HCT116 (cell line): ENCODE data around the gene IGLL5. TPM values are rescaled to one million over a fixed set of nuclear protein-coding genes. Genes with fewer than 3 reads are reported as not detected.
"Not testable (repeated sequence)": the region's sequence is repeated elsewhere in the genome, so short reads cannot be mapped to it uniquely, and the experiment has no call there.

Source experiments
- ATAC-seq: fragments of 200-7000 bp; cut with Tn5 transposase; 2 replicates; pipeline ENCODE4 v1.9.1; 2020; ENCODE audit warnings: mild to moderate bottlenecking, moderate library complexity
- BruUV-seq: library from RNA; stranded (reverse); fragments of 400-500 nt; replicated peaks from 2 replicates; lab custom pipeline; 2021; lab: Mats Ljungman, UMichigan
- CTCF ChIA-PET: fragments of 300-600 bp; sonication (Branson Sonifier 250); formaldehyde crosslinking; loops from one replicate; lab custom pipeline; 2021; ENCODE audit warnings: antibody characterized with exemption; lab: Charles Lee
- POLR2A ChIA-PET: fragments of 300-600, 350-600 bp; sonication (Branson Sonifier 250); formaldehyde crosslinking; loops from one replicate; lab custom pipeline; 2021; ENCODE audit warnings: antibody characterized with exemption; lab: Charles Lee
- RAD21 ChIA-PET, 2 experiments: fragments of 300-600 bp; sonication (Branson Sonifier 250); formaldehyde crosslinking; loops; one replicate each; lab custom pipeline; 2023; ENCODE audit warnings: low total read pairs in 2 of 2; ENCODE audit not compliant: uncharacterized antibody in 2 of 2, unreplicated experiment in 2 of 2, low non-redundant PET in 1 of 2; lab: Charles Lee
- DNase-seq: peaks from one replicate; pipeline ENCODE4 v3.0.0-alpha.2; 2010; ENCODE audit warnings: low read depth, low spot score
- H2AFZ ChIP-seq: fragments of 200-600 bp; shearing (Covaris generic), sonication (generic); 2 replicates; pipeline ENCODE4 v1.6.1; 2017; ENCODE audit warnings: low read depth, mixed run types, mixed read lengths, antibody characterized with exemption, low read length; ENCODE audit not compliant: poor library complexity, severe bottlenecking
- H3K27ac ChIP-seq: 2 replicates; pipeline ENCODE4 v1.5.1; 2012; ENCODE audit warnings: low read depth, low read length
- H3K27me3 ChIP-seq: fragments of 200-600 bp; sonication (generic); 2 replicates; pipeline ENCODE4 v1.6.1; 2016; ENCODE audit warnings: mixed run types, low read length, mixed read lengths; ENCODE audit not compliant: insufficient read depth
- H3K36me3 ChIP-seq, 2 experiments: fragments of 200-500 bp in 1 of 2; fragments of 200-600 bp in 1 of 2; sonication (Bioruptor generic) in 1 of 2; sonication (generic) in 1 of 2; 2 replicates each; pipeline versions ENCODE4 v1.5.1 to v1.6.1; 2014 to 2016; ENCODE audit warnings: low read length in 2 of 2, inconsistent platforms in 1 of 2, mixed read lengths in 1 of 2, mixed run types in 1 of 2; ENCODE audit not compliant: insufficient read depth in 2 of 2, control insufficient read depth in 1 of 2
- H3K4me1 ChIP-seq, 2 experiments: fragments of 200-600 bp in 1 of 2; sonication (generic) in 1 of 2; 2 replicates each; pipeline versions ENCODE4 v1.5.1 to v1.6.1; 2012 to 2017; ENCODE audit warnings: low read length in 2 of 2, inconsistent platforms in 1 of 2, mild to moderate bottlenecking in 1 of 2, mixed read lengths in 1 of 2, mixed run types in 1 of 2, moderate library complexity in 1 of 2; ENCODE audit not compliant: insufficient read depth in 2 of 2, control insufficient read depth in 1 of 2
- H3K4me2 ChIP-seq: fragments of 200-600 bp; sonication (generic); 2 replicates; pipeline ENCODE4 v1.6.1; 2017; ENCODE audit warnings: mixed run types, low read length, mixed read lengths
- H3K4me3 ChIP-seq, 2 experiments: fragments of 200-600 bp in 1 of 2; sonication (generic) in 1 of 2; replicated peaks in 1 of 2; 2 replicates each; pipeline ENCODE4 v1.5.1; 2011 to 2016; ENCODE audit warnings: low read length in 2 of 2, control low read depth in 1 of 2, low read depth in 1 of 2, mild to moderate bottlenecking in 1 of 2, mixed read lengths in 1 of 2, mixed run types in 1 of 2
- H3K79me2 ChIP-seq: fragments of 200-600 bp; sonication (generic); 2 replicates; pipeline ENCODE4 v1.6.1; 2017; ENCODE audit warnings: mild to moderate bottlenecking, mixed run types, low read length, moderate library complexity, mixed read lengths; ENCODE audit not compliant: insufficient read depth
- H3K9ac ChIP-seq: fragments of 200-600 bp; sonication (generic); 2 replicates; pipeline ENCODE4 v1.6.1; 2016; ENCODE audit warnings: low read length, mixed read lengths
- H3K9me2 ChIP-seq: fragments of 200-600 bp; sonication (generic), shearing (Covaris generic); 2 replicates; pipeline ENCODE4 v1.6.1; 2017; ENCODE audit warnings: mixed run types, mild to moderate bottlenecking, moderate library complexity; ENCODE audit not compliant: insufficient read depth
- H3K9me3 ChIP-seq, 2 experiments: fragments of 200-500 bp in 1 of 2; fragments of 200-600 bp in 1 of 2; sonication (Bioruptor generic) in 1 of 2; sonication (generic) in 1 of 2; 2 replicates each; pipeline ENCODE4 v1.6.1; 2014 to 2017; ENCODE audit warnings: low read length in 2 of 2, mixed read lengths in 2 of 2, inconsistent platforms in 1 of 2, low read depth in 1 of 2, mild to moderate bottlenecking in 1 of 2, mixed run types in 1 of 2, moderate library complexity in 1 of 2; ENCODE audit not compliant: control insufficient read depth in 1 of 2, insufficient read depth in 1 of 2
- H4K20me1 ChIP-seq: fragments of 200-600 bp; sonication (generic), shearing (Covaris generic); 2 replicates; pipeline ENCODE4 v1.6.1; 2017; ENCODE audit warnings: mixed run types, mild to moderate bottlenecking, moderate library complexity; ENCODE audit not compliant: insufficient read depth
- ELF1 ChIP-seq: IDR thresholded peaks from 2 replicates; pipeline ENCODE4 v1.6.1; 2012; ENCODE audit warnings: low read depth, borderline replicate concordance
- intact Hi-C: fragments of 100-400 bp; cut with micrococcal nuclease; formaldehyde crosslinking; loops from 2 replicates; pipeline ENCODE4 v1.10.0; 2022
- total RNA-seq: library from RNA; stranded (reverse); gene quantifications from one replicate; pipeline ENCODE4 v1.2.1, GENCODE V29; 2021; ENCODE audit not compliant: unreplicated experiment

The IGLL5 gene
- total RNA-seq, 1 experiment from 2014 or later, result not detected

DNA sequence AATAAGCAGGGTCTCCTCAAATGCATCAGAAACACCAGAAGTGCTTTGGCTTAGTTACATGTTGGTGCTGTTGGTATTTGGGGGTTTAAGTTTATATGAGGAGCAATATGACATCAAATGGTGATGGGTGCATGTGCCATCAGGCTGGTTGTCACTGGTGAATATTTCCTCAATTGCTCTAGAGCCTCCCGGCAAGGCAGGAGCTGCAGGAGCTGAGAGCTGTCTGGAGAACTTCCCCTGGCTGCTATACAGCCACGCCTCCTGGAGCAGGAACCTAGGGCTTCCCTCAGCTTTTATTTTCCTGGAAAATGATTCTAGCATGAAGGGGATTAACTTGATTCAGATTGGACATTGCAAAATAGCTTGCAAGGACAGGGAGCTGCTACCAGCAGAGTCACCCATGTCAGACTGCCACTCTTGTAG is 15.8 kb downstream of the IGLL5 start:
- Histone ChIP-seq H3K9me3 (no peaks in the 10 kb centered on the region), H3K27me3 (peaks cover 21% of the 10 kb centered on the region; the same call in 1 of the 2 replicates), H3K9ac (no peak overlapping the region), H3K4me3 (no peak overlapping the region), H3K79me2 (no peaks in the 10 kb centered on the region), H3K4me1 (no peaks in the 10 kb centered on the region), H3K36me3 (no peaks in the 10 kb centered on the region), H3K4me2 (no peak overlapping the region), H3K27ac (no peak overlapping the region), H3K9me2 (no peaks in the 10 kb centered on the region), H4K20me1 (no peaks in the 10 kb centered on the region), H2AFZ (no peak overlapping the region)
- TF ChIP-seq ELF1, result no peak
- intact Hi-C loops, result no loop called here
- ATAC-seq, result no peak
- BruUV-seq, result no TSS peak
- POLR2A ChIA-PET, result interaction anchor here (0.5 kb wide), 1 partner anchor 924 kb away, joined by 3 read pairs; no protein-coding TSS in a partner anchor
- DNase-seq, result no peak
- RAD21 ChIA-PET, result no interaction called here
- CTCF ChIA-PET, result interaction anchor here (1.6 kb wide), 1 partner anchor 19 kb away, joined by 4 read pairs; no protein-coding TSS in a partner anchor

DNA sequence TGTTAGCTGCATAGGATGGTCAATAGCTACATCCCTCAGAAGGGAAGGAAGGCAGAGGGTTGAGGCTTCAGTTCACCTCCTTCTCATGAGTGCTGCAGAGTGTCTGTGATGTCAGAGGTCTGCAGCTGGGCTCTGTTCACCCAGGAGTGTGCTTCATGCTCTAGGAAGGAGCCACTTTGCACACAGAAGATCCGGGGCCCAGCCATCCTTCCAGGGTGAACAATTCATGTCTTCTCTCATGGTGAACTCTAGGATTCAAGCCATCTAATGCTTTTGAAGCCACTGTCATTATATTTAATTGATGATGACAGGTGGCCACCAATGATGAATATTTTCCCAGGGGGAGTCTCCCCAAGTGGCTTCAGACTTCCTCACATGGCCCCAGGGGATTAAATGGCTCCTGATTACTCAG is 16.2 kb downstream of the IGLL5 start:
- peaks cover 22% of the 10 kb centered on the region; the same call in 1 of the 2 replicates for H3K27me3 ChIP-seq
- H3K27ac ChIP-seq, BruUV-seq, DNase-seq, H3K36me3 ChIP-seq, H3K9me2 ChIP-seq, intact Hi-C loops, H4K20me1 ChIP-seq, H3K79me2 ChIP-seq, H3K9me3 ChIP-seq, ATAC-seq, H3K4me1 ChIP-seq, H3K4me2 ChIP-seq, H3K4me3 ChIP-seq, H2AFZ ChIP-seq, H3K9ac ChIP-seq, RAD21 ChIA-PET: not testable (repeated sequence)
- ChIA-PET POLR2A (interaction anchor here (0.5 kb wide), 1 partner anchor 924 kb away, joined by 3 read pairs; no protein-coding TSS in a partner anchor), CTCF (interaction anchor here (1.6 kb wide), 1 partner anchor 19 kb away, joined by 4 read pairs; no protein-coding TSS in a partner anchor)

GRCh38 chr22:22904736-22905135 is 17.1 kb downstream of the IGLL5 start:
- H3K79me2 ChIP-seq, H3K9me3 ChIP-seq, H3K27ac ChIP-seq, POLR2A ChIA-PET, H3K4me3 ChIP-seq, H3K9ac ChIP-seq, H2AFZ ChIP-seq, H3K4me2 ChIP-seq, intact Hi-C loops, ATAC-seq, BruUV-seq, DNase-seq, H3K9me2 ChIP-seq, CTCF ChIA-PET, H3K4me1 ChIP-seq, H3K36me3 ChIP-seq, RAD21 ChIA-PET, H4K20me1 ChIP-seq: not testable (repeated sequence)
- H3K27me3 ChIP-seq, result peaks cover 32% of the 10 kb centered on the region; the same call in 1 of the 2 replicates

GRCh38 chr22:22906391-22906790 is 18.8 kb downstream of the IGLL5 start:
- H3K4me2 ChIP-seq, ATAC-seq, BruUV-seq, intact Hi-C loops, H3K9ac ChIP-seq, H3K4me3 ChIP-seq, H3K79me2 ChIP-seq, H3K9me2 ChIP-seq, H3K27ac ChIP-seq, H4K20me1 ChIP-seq, DNase-seq, H3K4me1 ChIP-seq, RAD21 ChIA-PET, H2AFZ ChIP-seq, POLR2A ChIA-PET, CTCF ChIA-PET, H3K36me3 ChIP-seq, H3K9me3 ChIP-seq: not testable (repeated sequence)
- H3K27me3 ChIP-seq, result peaks cover 47% of the 10 kb centered on the region; the same call in 1 of the 2 replicates
